ENCODE results near the gene DRG1. TPM values are rescaled to one million over a fixed set of nuclear protein-coding genes. Genes with fewer than 3 reads are reported as not detected.
A peak's percentile ranks its signal among the peaks of the same experiment; 100 is the strongest.
"Not testable (repeated sequence)": the region's sequence is repeated elsewhere in the genome, so short reads cannot be mapped to it uniquely, and the experiment has no call there.

The DRG1 gene
- total RNA-seq, 4 donors from 2014 or later: 4.6 to 39.2 (median 26.3) TPM

DNA sequence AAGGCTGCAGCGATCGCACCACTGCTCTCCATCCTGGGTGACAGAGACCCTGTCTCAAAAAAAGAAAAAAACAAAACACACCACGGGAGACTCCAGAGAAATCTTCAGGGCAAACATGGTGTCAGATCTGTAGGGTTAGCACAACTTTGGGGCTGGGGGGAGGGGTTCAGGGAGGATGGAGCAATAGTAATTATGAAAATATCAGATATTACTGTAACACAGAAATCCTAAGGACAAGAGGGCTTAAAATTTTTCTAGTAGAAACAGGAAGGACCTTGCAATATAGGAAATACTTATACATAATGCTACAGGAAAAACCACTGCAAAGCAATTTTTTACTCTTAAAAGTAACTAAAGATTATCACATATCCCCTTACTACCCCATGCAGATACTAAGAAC is 76.4 kb downstream of the DRG1 start:
- WGBS, 2 donors (ENCODE audit: low coverage in 1 of 2): 93% methylated on average over 3 of the region's 3 CpGs; no CpG with 5 or more reads in 1 of the 2 donors
- in situ Hi-C loops (cut with MboI; ENCODE audit: low pct_ligation_motif_present in 1 of 4, low pct_unique_long_range_greater_than_20kb in 1 of 4, low sequenced_read_pairs in 3 of 4): loop anchor here in 1 of 4 donors (25.0 kb wide), 1 partner anchor 162 kb away; no protein-coding TSS in a partner anchor
- H3K9me3 ChIP-seq: no peaks in the 10 kb centered on the region
- peaks cover 0 to 12% (median 4%) of the 10 kb centered on the region in 4 donors for H3K36me3 ChIP-seq
- no peaks in the 10 kb centered on the region for H3K27me3 ChIP-seq
- intact Hi-C loops (cut with DNase I; ENCODE audit: low total_unique reads): no loop called here
- TF ChIP-seq EP300 (IDR thresholded peaks at IDR 0.05; ENCODE audit: low read depth): no peak
- H3K4me3 ChIP-seq: no peak overlapping the region
- DNase-seq: no peak
- no peak overlapping the region for H3K27ac ChIP-seq
- peaks cover 0 to 11% (median 0%) of the 10 kb centered on the region in 4 donors for H3K4me1 ChIP-seq

DNA sequence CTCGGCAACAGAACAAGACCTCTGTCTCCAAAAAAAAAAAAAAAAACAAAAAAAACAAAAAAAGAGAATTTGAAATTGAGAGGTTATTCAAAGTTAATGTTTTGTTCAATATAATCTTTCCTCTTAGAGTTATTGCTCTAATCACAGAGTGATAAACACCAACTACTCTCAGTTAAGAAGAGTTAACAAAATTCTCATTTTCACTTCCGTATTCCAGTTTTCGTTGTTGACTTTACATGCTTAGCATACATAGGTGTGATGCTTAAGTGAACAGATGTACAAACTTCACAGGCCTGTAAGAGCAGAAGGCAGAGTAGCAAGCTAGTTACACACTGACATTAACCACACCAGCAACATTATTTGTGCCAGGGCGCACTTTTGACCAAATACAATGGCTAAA is 77.9 kb downstream of the DRG1 start:
- Histone ChIP-seq H3K27me3 (no peaks in the 10 kb centered on the region), H3K27ac (peak overlapping the region; percentile 3 to 56 (median 8)), H3K9me3 (no peaks in the 10 kb centered on the region), H3K36me3 (peaks cover 0 to 18% (median 5%) of the 10 kb centered on the region in 4 donors), H3K4me3 (no peak overlapping the region), H3K4me1 (peaks cover 0 to 11% (median 0%) of the 10 kb centered on the region in 4 donors)
- TF ChIP-seq, protein P1, sequence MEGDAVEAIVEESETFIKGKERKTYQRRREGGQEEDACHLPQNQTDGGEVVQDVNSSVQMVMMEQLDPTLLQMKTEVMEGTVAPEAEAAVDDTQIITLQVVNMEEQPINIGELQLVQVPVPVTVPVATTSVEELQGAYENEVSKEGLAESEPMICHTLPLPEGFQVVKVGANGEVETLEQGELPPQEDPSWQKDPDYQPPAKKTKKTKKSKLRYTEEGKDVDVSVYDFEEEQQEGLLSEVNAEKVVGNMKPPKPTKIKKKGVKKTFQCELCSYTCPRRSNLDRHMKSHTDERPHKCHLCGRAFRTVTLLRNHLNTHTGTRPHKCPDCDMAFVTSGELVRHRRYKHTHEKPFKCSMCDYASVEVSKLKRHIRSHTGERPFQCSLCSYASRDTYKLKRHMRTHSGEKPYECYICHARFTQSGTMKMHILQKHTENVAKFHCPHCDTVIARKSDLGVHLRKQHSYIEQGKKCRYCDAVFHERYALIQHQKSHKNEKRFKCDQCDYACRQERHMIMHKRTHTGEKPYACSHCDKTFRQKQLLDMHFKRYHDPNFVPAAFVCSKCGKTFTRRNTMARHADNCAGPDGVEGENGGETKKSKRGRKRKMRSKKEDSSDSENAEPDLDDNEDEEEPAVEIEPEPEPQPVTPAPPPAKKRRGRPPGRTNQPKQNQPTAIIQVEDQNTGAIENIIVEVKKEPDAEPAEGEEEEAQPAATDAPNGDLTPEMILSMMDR (IDR thresholded peaks at IDR 0.05): no peak
- no peak for TF ChIP-seq POLR2A (IDR thresholded peaks at IDR 0.05)
- no peak for TF ChIP-seq POLR2AphosphoS5 (IDR thresholded peaks at IDR 0.05)
- no peak for TF ChIP-seq EP300 (IDR thresholded peaks at IDR 0.05; ENCODE audit: low read depth)
- intact Hi-C loops (cut with DNase I; ENCODE audit: low total_unique reads) (no loop called here), in situ Hi-C loops (cut with MboI; ENCODE audit: low pct_ligation_motif_present in 1 of 4, low pct_unique_long_range_greater_than_20kb in 1 of 4, low sequenced_read_pairs in 3 of 4) (loop anchor here in 1 of 4 donors (25.0 kb wide), 1 partner anchor 160 kb away; no protein-coding TSS in a partner anchor)
- no peak for DNase-seq
- WGBS, 2 donors (ENCODE audit: low coverage in 1 of 2): 61 to 71% methylated on average over 2 to 4 of the region's 4 CpGs

DNA sequence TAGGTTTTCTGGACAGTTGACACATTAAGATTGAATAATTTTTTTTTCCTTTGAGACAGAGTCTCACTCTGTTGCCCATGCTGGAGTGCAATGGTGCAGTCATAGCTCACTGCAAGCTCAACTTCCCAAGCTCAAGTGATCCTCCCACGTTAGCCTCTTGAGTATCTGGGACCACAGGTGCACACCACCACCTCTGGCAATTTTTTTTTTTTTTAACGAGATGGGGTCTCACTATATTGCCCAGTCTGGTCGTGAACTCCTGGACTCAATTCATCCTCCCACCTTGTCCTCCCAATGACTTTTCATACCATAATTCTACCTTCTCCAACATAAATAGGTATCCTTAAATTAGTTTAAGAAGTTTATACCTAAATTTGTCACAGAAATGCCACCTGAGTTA is 81.7 kb downstream of the DRG1 start:
- no peaks in the 10 kb centered on the region for H3K27me3 ChIP-seq
- H3K4me3 ChIP-seq: no peak overlapping the region
- in situ Hi-C loops (cut with MboI; ENCODE audit: low pct_ligation_motif_present in 1 of 4, low pct_unique_long_range_greater_than_20kb in 1 of 4, low sequenced_read_pairs in 3 of 4) (loop anchor here in 1 of 4 donors (25.0 kb wide), 1 partner anchor 156 kb away; no protein-coding TSS in a partner anchor), intact Hi-C loops (cut with DNase I; ENCODE audit: low total_unique reads) (no loop called here)
- TF ChIP-seq POLR2AphosphoS5 (IDR thresholded peaks at IDR 0.05) (no peak), POLR2A (IDR thresholded peaks at IDR 0.05) (no peak), EP300 (IDR thresholded peaks at IDR 0.05; ENCODE audit: low read depth) (no peak)
- TF ChIP-seq, protein P1 (IDR thresholded peaks at IDR 0.05): no peak
- H3K9me3 ChIP-seq: no peaks in the 10 kb centered on the region
- no peak for DNase-seq
- H3K36me3 ChIP-seq: peaks cover 0 to 21% (median 9%) of the 10 kb centered on the region in 4 donors
- peaks cover 0 to 14% (median 0%) of the 10 kb centered on the region in 4 donors for H3K4me1 ChIP-seq
- no peak overlapping the region for H3K27ac ChIP-seq
- 88 to 100% methylated on average over 1 to 3 of the region's 3 CpGs for WGBS, 2 donors (ENCODE audit: low coverage in 1 of 2)

DNA sequence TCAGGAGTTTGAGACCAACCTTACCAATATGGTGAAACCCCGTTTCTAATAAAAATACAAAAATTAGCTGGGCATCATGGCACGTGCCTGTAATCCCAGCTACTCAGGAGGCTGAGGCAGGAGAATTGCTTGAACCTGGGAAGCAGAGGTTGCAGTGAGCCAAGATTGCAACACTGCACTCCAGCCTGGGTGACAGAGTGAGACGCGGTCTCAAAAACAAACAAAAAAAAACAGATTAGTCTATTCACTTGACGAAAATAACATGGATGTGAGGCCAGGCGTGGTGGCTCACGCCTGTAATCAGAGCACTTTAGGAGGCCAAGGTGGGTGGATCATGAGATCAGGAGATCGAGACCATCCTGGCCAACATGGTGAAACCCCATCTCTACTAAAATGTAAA is 83.1 kb downstream of the DRG1 start:
- H3K9me3 ChIP-seq; DNase-seq; H3K4me3 ChIP-seq; H3K27me3 ChIP-seq; H3K27ac ChIP-seq; intact Hi-C loops (cut with DNase I; ENCODE audit: low total_unique reads): not testable (repeated sequence)
- H3K4me1 ChIP-seq: peaks cover 0 to 14% (median 0%) of the 10 kb centered on the region in 4 donors
- peaks cover 0 to 21% (median 9%) of the 10 kb centered on the region in 4 donors for H3K36me3 ChIP-seq
- in situ Hi-C loops (cut with MboI; ENCODE audit: low pct_ligation_motif_present in 1 of 4, low pct_unique_long_range_greater_than_20kb in 1 of 4, low sequenced_read_pairs in 3 of 4): loop anchor here in 1 of 4 donors (25.0 kb wide), 1 partner anchor 155 kb away; no protein-coding TSS in a partner anchor
- WGBS, 2 donors (ENCODE audit: low coverage in 1 of 2): 88 to 100% methylated on average over 3 to 8 of the region's 8 CpGs

Small RNA genes within 50 kb of the gene (small RNA-seq; reads per million reads assigned to genes)
- 0 reads per million in 4 donors for gene RNU6-28P
- 0 reads per million in 4 donors for gene RNU6-338P

Other genes starting within 250 kb of the DRG1 start
- gene RNF185, start 239.4 kb upstream of the DRG1 start, total RNA-seq: 10 to 100 TPM; 18.5 to 52.4 (median 32.3) TPM
- gene LIMK2, start 187.3 kb upstream of the DRG1 start, total RNA-seq: 100 to 1,000 TPM; 124 to 283 (median 210) TPM
- gene PIK3IP1, start 107.1 kb upstream of the DRG1 start, total RNA-seq: 10 to 100 TPM; 11.6 to 46.7 (median 35.2) TPM
- 10 to 100 TPM in 2 of 4 donors, 1 to 10 TPM in 2; 3.6 to 12.2 (median 8.7) TPM for gene PATZ1, start 53.3 kb upstream of the DRG1 start, total RNA-seq
- gene EIF4ENIF1, start 90.2 kb downstream of the DRG1 start, total RNA-seq: 10 to 100 TPM; 14.4 to 66.1 (median 17.2) TPM
- 100 to 1,000 TPM in 2 of 4 donors, 10 to 100 TPM in 2; 55.3 to 157 (median 90.1) TPM for gene SFI1, start 96.9 kb downstream of the DRG1 start, total RNA-seq